Measurements from ENCODE around the gene FNBP1L.
A peak's percentile ranks its signal among the peaks of the same experiment; 100 is the strongest.
"Not testable (repeated sequence)": the region's sequence is repeated elsewhere in the genome, so short reads cannot be mapped to it uniquely, and the experiment has no call there.

FNBP1L gene

GRCh38 chr1:93443454-93443853, 4.5 kb upstream of the FNBP1L start:
- no peak for DNase-seq (ENCODE audit: low spot score)

GRCh38 chr1:93446837-93447451, 974 bp upstream of the FNBP1L start:
- peak; percentile 31 for DNase-seq (ENCODE audit: low spot score)

GRCh38 chr1:93448292-93448982, 519 bp downstream of the FNBP1L start:
- DNase-seq (ENCODE audit: low spot score) = no peak

GRCh38 chr1:93448983-93449804, 1.3 kb downstream of the FNBP1L start:
- DNase-seq (ENCODE audit: low spot score) = no peak

- no peak for DNase-seq (ENCODE audit: low spot score)
These were observed 2.4 kb downstream of the FNBP1L start for GRCh38 chr1:93450321-93450720.

GRCh38 chr1:93453911-93454310, 6.0 kb downstream of the FNBP1L start:
- DNase-seq (ENCODE audit: low spot score) = no peak

GRCh38 chr1:93459126-93459525, 11.2 kb downstream of the FNBP1L start:
- DNase-seq (ENCODE audit: low spot score) = no peak

- no peak for DNase-seq (ENCODE audit: low spot score)
These were observed 13.3 kb downstream of the FNBP1L start for GRCh38 chr1:93461236-93461635.

GRCh38 chr1:93463960-93464359, 16.0 kb downstream of the FNBP1L start:
- DNase-seq (ENCODE audit: low spot score) = no peak

GRCh38 chr1:93465371-93466082, 17.6 kb downstream of the FNBP1L start:
- not testable (repeated sequence) for DNase-seq (ENCODE audit: low spot score)

GRCh38 chr1:93467606-93468005, 19.7 kb downstream of the FNBP1L start:
- DNase-seq (ENCODE audit: low spot score) = no peak

- no peak for DNase-seq (ENCODE audit: low spot score)
These were observed 20.7 kb downstream of the FNBP1L start for GRCh38 chr1:93468662-93469061.

GRCh38 chr1:93469223-93469622, 21.3 kb downstream of the FNBP1L start:
- not testable (repeated sequence) for DNase-seq (ENCODE audit: low spot score)

- no peak for DNase-seq (ENCODE audit: low spot score)
These were observed 23.4 kb downstream of the FNBP1L start for GRCh38 chr1:93471284-93471683.

GRCh38 chr1:93471911-93472310, 24.0 kb downstream of the FNBP1L start:
- DNase-seq (ENCODE audit: low spot score) = no peak

GRCh38 chr1:93474321-93474720, 26.4 kb downstream of the FNBP1L start:
- no peak for DNase-seq (ENCODE audit: low spot score)

GRCh38 chr1:93475681-93476080, 27.8 kb downstream of the FNBP1L start:
- no peak for DNase-seq (ENCODE audit: low spot score)

- DNase-seq (ENCODE audit: low spot score) = not testable (repeated sequence)
These were observed 31.3 kb downstream of the FNBP1L start for GRCh38 chr1:93479133-93479745.

- DNase-seq (ENCODE audit: low spot score) = not testable (repeated sequence)
These were observed 34.0 kb downstream of the FNBP1L start for GRCh38 chr1:93481899-93482298.

GRCh38 chr1:93483200-93483599, 35.3 kb downstream of the FNBP1L start:
- no peak for DNase-seq (ENCODE audit: low spot score)

GRCh38 chr1:93483606-93484005, 35.7 kb downstream of the FNBP1L start:
- no peak for DNase-seq (ENCODE audit: low spot score)

- no peak for DNase-seq (ENCODE audit: low spot score)
These were observed 40.3 kb downstream of the FNBP1L start for GRCh38 chr1:93488207-93488606.
